HFF-Myc (cell line): Measurements from ENCODE around the gene PLGRKT.
"Not testable (repeated sequence)": the region's sequence is repeated elsewhere in the genome, so short reads cannot be mapped to it uniquely, and the experiment has no call there.

ENCODE experiments used
- DNase-seq: peaks from one replicate; pipeline ENCODE4 v3.0.0-alpha.2; 2011; ENCODE audit warnings: low read depth; ENCODE audit errors: extremely low read depth
- H3K4me3 ChIP-seq: replicated peaks from 2 replicates; pipeline ENCODE4 v1.5.1; 2011; ENCODE audit warnings: low read depth, mild to moderate bottlenecking, control low read depth, low read length
- CTCF ChIP-seq: IDR thresholded peaks from 2 replicates; pipeline ENCODE4 v1.5.1; 2012; ENCODE audit warnings: mild to moderate bottlenecking, low read depth, low read length, control low read depth; ENCODE audit errors: missing control alignments

Gene PLGRKT

GRCh38 chr9:5440426-5440825, 2.7 kb upstream of the PLGRKT start:
- H3K4me3 ChIP-seq, result no peak overlapping the region
- DNase-seq, result no peak
- no peak for TF ChIP-seq CTCF

DNA sequence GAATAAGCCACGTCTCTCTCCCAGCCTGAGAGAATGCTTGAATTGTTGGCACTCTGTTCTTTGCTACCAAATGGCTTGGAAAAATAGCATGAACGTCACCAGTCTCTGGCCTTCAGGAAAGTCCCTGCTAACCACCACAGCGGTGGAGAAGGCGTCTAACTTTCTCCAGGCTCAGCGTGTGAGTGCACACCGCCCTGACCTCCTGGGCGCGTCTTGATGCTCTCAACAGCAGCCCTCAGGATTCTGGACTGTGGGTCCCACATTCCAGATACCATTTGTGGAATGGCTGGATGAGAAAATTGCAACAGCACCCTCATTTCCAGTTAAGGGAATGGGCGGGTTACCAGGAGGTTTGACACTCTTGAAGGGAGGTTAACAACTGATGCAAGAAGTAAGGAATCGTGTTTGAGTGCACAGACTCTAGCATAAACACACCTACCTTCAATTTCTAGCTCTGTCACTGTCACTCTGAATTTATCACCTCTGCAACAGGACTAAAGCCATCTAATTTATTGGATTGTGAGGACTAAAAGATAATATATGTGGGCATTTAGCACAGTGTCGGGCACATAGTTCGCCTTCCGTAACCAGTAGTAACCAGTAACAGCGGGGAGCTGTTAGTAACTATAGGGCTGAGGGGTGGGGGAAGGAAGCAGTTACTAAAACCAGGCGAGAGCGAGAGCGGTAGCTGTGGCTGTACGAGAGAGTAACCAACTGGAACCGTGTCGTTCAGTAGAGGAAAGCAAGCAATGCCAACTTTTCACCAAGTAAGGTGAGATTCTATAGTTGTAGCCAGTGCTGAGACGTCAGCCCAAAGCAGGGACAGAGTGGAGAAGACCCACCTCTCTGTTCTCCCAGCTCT, 807 bp upstream of the PLGRKT start:
- TF ChIP-seq CTCF, result no peak
- DNase-seq, result no peak
- peak overlapping the region; percentile 65 for H3K4me3 ChIP-seq

- H3K4me3 ChIP-seq, result peak overlapping the region; percentile 65
- no peak for TF ChIP-seq CTCF
- DNase-seq, result no peak
Measured at GRCh38 chr9:5436441-5436840, 1.3 kb downstream of the PLGRKT start.

DNA sequence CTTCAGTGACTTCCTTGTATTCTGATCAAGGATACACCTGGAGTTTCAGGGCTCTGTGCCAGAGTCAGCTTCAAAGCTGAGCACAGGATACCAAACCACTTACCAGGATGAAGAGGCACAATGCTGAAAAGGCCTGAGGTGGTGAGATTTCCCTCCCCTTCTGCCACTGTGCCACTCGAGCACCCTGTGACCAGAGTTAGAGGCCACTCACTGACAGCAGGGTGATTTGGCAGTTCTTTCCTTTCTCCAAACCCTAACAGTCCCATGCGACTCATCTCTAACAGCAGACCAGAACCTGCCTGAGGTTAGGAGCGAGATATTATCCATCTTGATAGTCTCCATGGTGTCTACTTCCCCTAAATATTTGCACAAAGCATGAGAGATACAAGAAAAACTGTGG, 1.8 kb downstream of the PLGRKT start:
- TF ChIP-seq CTCF, result no peak
- no peak overlapping the region for H3K4me3 ChIP-seq
- DNase-seq, result no peak

DNA sequence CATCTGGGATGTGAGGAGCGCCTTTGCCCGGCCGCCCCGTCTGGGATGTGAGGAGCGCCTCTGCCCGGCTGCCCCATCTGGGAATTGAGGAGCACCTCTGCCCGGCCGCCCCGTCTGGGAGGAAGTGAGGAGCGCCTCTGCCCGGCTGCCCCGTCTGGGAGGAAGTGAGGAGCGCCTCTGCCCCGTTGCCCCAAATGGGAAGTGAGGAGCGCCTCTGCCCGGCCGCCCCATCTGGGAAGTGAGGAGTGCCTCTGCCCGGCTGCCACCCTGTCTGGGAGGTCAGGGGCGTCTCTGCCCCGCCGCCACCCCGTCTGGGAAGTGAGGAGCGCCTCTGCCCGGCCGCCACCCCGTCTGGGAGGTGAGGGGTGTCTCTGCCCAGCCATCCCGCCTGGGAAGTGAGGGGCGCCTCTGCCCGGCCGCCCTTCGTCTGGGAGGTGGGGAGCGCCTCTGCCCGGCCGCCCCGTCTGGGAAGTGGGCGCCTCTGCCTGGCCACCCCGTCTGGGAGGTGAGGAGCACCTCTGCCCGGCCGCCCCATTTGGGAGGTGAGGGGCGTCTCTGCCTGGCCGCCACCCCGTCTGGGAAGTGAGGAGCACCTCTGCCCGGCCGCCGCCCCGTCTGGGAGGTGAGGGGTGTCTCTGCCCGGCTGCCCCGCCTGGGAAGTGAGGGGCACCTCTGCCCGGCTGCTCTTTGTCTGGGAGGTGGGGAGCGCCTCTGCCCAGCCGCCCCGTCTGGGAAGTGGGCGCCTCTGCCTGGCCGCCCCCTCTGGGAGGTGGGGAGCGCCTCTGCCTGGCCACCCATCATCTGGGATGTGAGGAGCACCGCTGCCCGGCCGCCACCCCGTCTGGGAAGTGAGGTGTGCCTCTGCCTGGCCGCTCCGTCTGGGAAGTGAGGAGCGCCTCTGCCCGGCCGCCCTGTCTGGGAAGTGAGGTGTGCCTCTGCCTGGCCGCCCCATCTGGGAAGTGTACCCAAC, 3.6 kb downstream of the PLGRKT start:
- not testable (repeated sequence) for H3K4me3 ChIP-seq, DNase-seq

DNA sequence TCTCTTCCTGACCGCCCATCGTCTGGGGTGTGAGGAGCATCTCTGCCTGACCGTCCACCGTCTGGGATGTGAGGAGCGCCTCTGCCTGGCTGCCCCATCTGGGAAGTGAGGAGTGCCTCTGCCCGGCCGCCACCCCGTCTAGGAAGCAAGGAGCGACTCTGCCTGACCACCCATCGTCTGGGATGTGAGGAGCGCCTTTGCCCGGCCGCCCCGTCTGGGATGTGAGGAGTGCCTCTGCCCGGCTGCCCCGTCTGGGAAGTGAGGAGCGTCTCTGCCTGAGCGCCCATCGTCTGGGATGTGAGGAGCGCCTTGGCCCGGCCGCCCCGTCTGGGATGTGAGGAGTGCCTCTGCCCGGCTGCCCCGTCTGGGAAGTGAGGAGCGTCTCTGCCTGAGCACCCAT, 4.4 kb downstream of the PLGRKT start:
- DNase-seq, H3K4me3 ChIP-seq: not testable (repeated sequence)

- not testable (repeated sequence) for H3K4me3 ChIP-seq, DNase-seq
Measured at GRCh38 chr9:5432890-5433289, 4.8 kb downstream of the PLGRKT start.

DNA sequence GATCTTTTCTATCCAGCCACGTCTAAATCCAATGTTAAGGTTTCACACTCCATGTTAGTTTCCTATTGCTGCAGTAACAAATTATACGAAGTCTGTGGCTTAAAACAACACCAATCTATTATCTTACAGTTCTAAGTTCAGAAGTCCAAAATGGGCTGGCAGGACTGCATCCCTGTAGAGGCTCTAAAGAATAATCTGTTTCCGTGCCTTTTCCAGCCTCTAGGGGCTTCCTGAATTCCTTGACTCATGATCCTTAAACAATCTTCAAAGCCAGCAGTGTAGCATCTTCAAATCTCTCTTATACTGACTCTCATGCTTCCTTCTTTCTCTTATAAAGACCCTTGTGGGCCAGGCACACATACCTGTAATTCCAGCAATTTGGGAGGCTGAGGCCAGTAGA, 6.8 kb downstream of the PLGRKT start:
- H3K4me3 ChIP-seq, result no peak overlapping the region
- no peak for DNase-seq
- TF ChIP-seq CTCF, result no peak
